GM10266 (cell line): Measurements from ENCODE around the gene POMT1.
"Not testable (repeated sequence)": the region's sequence is repeated elsewhere in the genome, so short reads cannot be mapped to it uniquely, and the experiment has no call there.

Experiments used
- DNase-seq: peaks from one replicate; pipeline ENCODE4 v3.0.0; 2012; ENCODE audit errors: extremely low spot score
- CTCF ChIP-seq: IDR thresholded peaks from 2 replicates; pipeline ENCODE4 v1.5.1; 2012; ENCODE audit warnings: mild to moderate bottlenecking, low read depth; ENCODE audit not compliant: control insufficient read depth, insufficient read depth; ENCODE audit errors: missing control alignments

Gene POMT1

GRCh38 chr9:131502781-131503625 is at the start of gene POMT1:
Gene POMT1, plus strand, starts transcription at chr9:131502918. Its CDS starts 1,301 bp downstream, at chr9:131504219.
- peak; percentile 96 for DNase-seq
- no peak for TF ChIP-seq CTCF

GRCh38 chr9:131454028-131454427 is 48.7 kb upstream of the POMT1 start:
- DNase-seq = no peak

GRCh38 chr9:131455655-131456054 is 47.1 kb upstream of the POMT1 start:
- DNase-seq = not testable (repeated sequence)

More at GRCh38 chr9:131454028-131454427, 48.7 kb upstream of the POMT1 start:
- TF ChIP-seq CTCF = no peak

- TF ChIP-seq CTCF = no peak
- no peak for DNase-seq
Measured at GRCh38 chr9:131457746-131458145, 45.0 kb upstream of the POMT1 start.

GRCh38 chr9:131459056-131459455 is 43.7 kb upstream of the POMT1 start:
- TF ChIP-seq CTCF = no peak
- DNase-seq = no peak

- no peak for DNase-seq
- no peak for TF ChIP-seq CTCF
Measured at GRCh38 chr9:131461166-131461565, 41.6 kb upstream of the POMT1 start.

GRCh38 chr9:131464354-131465000 is 38.2 kb upstream of the POMT1 start:
- no peak for DNase-seq
- no peak for TF ChIP-seq CTCF
